Measurements from ENCODE around the gene IGDCC3.

The IGDCC3 gene

DNA sequence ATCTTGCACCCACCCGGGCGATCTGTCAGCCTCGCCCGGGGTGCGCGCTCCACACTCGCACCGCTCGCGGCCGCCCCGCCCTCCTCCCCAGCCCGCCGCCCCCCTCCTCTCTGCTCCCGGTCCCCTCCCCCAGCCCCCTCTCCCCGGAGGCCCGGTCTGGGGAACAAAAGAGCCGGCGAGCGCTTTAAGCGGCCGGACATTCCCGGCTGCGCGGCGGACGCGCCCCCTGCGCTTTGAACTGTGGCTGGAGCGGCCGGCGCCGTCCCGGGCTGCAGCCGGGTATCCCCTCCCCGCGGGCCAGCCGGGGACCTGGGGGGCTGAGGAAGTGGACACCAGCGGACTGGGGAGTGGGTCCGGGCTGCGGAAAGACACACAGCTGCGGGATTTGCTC, at the start of gene IGDCC3:
Gene IGDCC3, minus strand, starts transcription at position 27 of the 391 bp plus-strand sequence. CDS start 214 bp downstream, outside the sequence.
- TF ChIP-seq GATA1 (IDR thresholded peaks at IDR 0.05; ENCODE audit: low read depth, low read length) (no peak), POLR2A (IDR thresholded peaks at IDR 0.05; ENCODE audit: low read length) (no peak)
- no peak for DNase-seq

DNA sequence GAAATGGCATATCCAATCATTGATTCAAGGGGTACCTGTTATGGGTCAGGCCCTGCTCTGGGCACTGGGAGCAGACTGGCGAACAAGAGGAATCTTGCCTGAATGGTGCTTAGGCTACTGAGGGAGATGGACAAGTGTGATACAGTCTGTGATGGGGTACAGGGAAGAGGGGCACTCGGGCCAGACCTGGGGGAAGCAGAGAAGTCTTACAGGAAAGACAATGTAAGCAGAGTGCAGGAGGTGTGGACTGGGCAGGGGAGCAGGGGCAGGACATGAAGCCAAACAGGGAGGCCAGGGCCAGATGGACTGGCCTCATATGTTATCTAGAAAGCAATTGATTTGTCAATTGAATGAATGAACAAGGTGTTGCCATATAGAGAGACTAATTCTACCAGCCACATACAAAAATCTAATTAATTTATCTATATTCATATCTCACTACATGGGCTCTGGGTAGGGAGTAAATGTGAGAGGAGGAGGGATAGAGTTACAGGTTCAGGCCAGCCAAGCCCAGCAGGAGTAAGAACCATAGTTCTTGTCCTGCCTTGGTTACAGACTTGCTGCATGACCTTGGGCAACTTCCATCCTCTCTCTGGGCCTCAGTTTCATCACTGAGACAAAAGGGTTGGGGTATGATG, 48.5 kb upstream of the IGDCC3 start:
- TF ChIP-seq POLR2A (IDR thresholded peaks at IDR 0.05; ENCODE audit: low read length) (no peak), GATA1 (IDR thresholded peaks at IDR 0.05; ENCODE audit: low read depth, low read length) (no peak)
- no peak for DNase-seq

GRCh38 chr15:65424683-65425082, 46.9 kb upstream of the IGDCC3 start:
- no peak for TF ChIP-seq POLR2A (IDR thresholded peaks at IDR 0.05; ENCODE audit: low read length)
- no peak for TF ChIP-seq GATA1 (IDR thresholded peaks at IDR 0.05; ENCODE audit: low read depth, low read length)

DNA sequence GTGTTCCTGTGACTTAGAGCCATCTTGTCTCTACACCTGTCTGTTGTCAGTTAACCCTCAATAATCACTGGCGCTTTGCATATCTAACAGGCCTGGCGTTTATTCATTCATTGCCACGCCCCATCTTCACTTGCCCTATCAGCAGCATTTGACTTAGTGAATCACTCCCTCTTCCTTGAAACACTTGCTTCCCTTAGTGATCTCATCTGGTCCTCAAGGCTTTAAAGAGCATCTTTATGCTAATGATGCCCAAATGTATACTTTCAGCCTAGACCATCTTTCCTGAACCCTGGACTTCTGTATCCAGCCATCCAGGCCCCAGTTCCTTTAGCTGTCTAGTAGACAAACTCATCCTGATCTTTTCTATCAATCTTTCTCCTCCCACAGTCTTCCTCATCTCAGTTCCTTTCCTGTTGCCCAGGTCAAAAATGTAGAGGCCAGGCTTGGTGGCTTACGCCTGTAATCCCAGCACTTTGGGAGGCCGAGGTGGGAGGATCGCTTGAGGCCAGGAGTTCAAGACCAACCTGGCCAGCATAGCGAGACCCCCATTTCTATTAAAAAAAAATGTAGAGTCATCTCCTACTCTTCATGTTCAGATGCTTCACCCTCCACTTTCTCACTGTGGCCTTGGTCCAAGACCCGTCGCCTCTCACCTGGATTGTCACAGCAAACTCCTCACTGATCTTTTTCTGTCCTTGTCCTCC, 46.3 kb upstream of the IGDCC3 start:
- peak; percentile 8 to 11 for DNase-seq
- no peak for TF ChIP-seq GATA1 (IDR thresholded peaks at IDR 0.05; ENCODE audit: low read depth, low read length)
- no peak for TF ChIP-seq POLR2A (IDR thresholded peaks at IDR 0.05; ENCODE audit: low read length)

More at GRCh38 chr15:65424683-65425082, 46.9 kb upstream of the IGDCC3 start:
- DNase-seq = no peak

DNA sequence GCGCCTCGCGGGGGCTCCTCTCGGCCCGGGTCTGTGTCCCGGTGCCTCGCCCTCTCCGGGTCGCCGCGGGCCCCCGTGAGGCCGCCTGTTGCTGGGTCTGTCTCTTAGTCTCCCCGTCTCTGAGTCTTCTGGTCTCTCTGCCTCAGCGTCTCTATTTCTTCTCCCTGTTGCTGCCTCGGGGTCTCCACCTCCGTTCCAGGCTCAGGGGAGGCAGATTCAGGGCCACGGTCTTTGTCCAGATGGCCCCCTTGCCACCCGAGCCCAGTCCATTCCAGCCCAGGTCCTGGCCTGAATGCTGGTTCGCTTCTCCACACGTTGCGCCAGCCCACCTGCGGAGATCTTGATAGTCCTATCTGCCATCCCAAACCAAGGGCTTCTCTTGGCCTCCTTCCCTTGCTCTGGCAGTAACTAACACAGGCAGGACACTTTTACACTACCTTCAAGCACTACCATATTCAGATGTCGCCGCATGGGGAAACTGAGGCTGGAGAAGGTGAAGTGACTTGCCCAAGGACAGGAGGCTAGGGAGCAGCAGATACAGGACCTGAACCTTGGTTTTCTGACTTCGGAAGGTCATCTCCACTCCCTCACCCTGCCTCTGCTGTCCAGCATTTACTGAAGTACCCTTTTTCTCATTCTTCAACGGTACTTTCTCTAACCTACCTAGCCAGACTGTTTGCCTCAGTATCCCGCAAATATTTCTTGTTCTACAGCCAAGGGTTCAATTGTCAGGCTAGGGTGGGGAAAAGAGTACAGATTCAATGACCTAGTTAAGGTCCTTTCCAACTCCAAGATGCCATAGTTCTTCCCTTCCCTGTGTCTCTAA, 45.6 kb upstream of the IGDCC3 start:
- no peak for DNase-seq
- TF ChIP-seq POLR2A (IDR thresholded peaks at IDR 0.05; ENCODE audit: low read length) (no peak), GATA1 (IDR thresholded peaks at IDR 0.05; ENCODE audit: low read depth, low read length) (no peak)

DNA sequence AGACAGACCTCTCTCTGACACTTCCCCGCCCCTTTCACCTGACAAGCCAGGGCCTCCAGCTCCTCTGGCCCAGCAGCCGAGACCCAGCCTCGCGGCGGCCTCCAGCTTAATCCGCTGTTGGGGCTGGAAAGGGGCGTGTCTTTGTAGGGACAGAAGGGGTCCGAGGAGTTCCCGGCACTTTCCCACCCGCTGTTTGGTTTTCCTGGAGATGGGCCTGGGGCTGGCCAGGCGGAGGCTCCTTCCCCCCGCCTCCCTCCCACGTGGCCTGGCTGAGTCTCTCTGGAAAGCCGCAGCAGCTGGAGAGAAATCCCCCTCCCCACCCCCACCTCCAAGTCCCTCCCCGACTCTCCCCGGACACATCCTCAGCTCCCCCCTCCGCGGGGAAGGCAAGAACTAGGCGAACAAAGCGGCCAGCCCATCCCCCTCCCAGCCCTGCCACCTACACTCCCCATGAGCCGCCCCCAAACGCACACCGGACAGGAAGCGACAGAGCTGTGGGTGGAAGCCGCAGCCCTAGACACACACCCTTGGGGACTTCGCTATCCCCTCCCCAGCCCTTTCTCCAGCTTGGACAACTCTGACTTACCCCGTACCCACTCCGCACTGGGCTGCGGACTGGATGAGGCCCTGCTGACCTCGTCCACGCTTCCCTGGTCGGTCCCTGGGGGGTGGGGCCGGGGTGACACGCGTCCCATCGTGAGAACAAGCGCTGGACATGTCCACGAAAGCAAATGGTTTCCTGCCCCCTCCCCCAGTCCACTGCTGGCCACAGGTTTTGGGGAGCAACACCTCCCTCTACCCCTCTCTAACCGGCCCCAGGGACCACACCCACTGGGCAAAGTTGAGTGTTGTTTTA, 43.8 kb upstream of the IGDCC3 start:
- TF ChIP-seq GATA1 (IDR thresholded peaks at IDR 0.05; ENCODE audit: low read depth, low read length) (no peak), POLR2A (IDR thresholded peaks at IDR 0.05; ENCODE audit: low read length) (no peak)
- DNase-seq = no peak

GRCh38 chr15:65420975-65421359, 43.2 kb upstream of the IGDCC3 start:
- TF ChIP-seq GATA1 (IDR thresholded peaks at IDR 0.05; ENCODE audit: low read depth, low read length) = no peak
- no peak for DNase-seq

DNA sequence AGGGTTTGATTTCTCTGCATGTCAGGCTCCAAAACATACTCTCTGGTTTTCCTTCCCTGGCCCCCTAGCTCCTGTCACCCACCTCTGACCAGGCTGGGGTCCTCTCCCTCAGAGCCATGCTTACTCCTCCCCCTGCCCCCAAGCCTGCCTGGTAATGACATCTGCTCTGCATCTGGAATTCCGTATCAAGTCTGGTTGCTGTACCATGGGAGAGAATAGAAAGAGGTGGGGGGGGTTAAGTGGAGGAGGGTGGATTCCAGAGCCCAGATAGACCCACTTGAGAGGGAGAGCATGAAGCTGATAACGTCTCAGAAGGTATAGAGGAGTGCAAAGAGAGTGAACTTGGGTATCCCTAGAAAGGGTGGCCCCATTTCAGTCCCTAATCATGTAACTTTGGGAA, 40.8 kb upstream of the IGDCC3 start:
- DNase-seq = no peak
- TF ChIP-seq GATA1 (IDR thresholded peaks at IDR 0.05; ENCODE audit: low read depth, low read length) (no peak), POLR2A (IDR thresholded peaks at IDR 0.05; ENCODE audit: low read length) (no peak)

DNA sequence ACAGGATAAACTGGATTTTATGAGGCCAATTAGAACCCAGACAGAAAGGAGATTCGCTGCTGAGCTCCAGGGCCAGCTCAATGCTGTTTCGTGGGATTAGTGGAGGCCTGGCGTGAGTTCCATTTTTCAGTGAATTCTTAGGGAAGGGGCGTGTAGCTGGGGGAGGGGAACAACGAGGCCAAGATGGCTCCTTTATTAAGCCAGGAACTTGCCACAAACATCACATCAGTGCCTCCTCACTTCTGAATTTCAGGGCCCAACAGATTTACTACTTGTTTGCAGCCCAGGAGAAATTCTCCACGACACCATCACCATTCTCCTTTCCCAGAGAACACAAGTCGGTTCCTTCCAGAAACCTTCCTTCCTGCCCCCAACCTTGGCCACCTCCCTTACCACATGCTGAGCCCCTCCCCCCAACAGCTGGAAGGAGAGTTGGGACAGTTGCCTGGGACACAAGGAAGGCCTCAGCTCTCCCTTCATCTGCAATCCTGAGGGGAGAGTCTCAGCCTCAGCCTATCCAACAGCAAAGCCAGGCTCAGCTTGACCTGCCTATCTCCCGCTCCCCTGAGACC, 39.1 kb upstream of the IGDCC3 start:
- DNase-seq = no peak
- TF ChIP-seq POLR2A (IDR thresholded peaks at IDR 0.05; ENCODE audit: low read length) = no peak
- TF ChIP-seq GATA1 (IDR thresholded peaks at IDR 0.05; ENCODE audit: low read depth, low read length) = no peak

DNA sequence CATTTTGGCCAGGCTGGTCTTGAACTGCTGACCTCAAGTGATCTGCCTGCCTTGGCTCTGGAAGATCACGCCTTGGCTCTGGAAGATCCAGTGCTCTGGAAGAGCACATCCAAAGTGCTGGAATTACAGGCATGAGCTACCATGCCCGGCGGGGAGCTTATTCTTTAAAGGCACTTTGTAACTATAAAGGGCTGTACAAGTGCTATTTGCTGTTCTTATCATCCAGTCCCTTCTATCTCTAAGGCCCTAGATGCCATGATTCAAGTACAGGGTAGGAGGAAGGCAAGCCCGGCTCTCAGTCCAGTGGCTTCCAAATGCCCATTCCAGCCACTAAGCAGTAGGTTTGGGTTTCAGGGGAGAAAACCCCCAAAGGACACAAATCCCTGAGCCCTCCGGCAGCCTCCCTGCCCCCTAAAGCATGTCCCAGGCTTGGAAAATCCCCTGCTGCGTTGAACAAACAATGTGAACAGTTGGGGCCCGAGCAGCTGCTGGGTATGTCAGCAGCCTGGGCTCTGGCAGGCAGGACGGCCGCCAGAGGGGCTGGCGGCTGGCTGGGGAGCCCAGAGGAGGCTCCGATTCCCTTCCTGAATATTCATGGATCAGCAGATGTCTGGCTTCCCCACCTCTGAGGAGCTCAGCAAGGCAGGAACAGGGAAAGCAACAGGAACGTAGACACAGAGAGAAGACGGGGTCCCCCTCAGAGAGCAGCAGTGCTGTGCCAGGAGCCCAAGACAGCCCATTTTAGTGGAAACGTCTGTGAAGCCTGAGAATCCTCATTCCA, 37.2 kb upstream of the IGDCC3 start:
- no peak for DNase-seq
- TF ChIP-seq GATA1 (IDR thresholded peaks at IDR 0.05; ENCODE audit: low read depth, low read length) = no peak
- no peak for TF ChIP-seq POLR2A (IDR thresholded peaks at IDR 0.05; ENCODE audit: low read length)

GRCh38 chr15:65413760-65414144, 36.0 kb upstream of the IGDCC3 start:
- no peak for DNase-seq
- TF ChIP-seq GATA1 (IDR thresholded peaks at IDR 0.05; ENCODE audit: low read depth, low read length) (no peak), POLR2A (IDR thresholded peaks at IDR 0.05; ENCODE audit: low read length) (no peak)

GRCh38 chr15:65413051-65413759, 35.4 kb upstream of the IGDCC3 start:
- no peak for TF ChIP-seq GATA1 (IDR thresholded peaks at IDR 0.05; ENCODE audit: low read depth, low read length)
- no peak for TF ChIP-seq POLR2A (IDR thresholded peaks at IDR 0.05; ENCODE audit: low read length)
- no peak for DNase-seq

Data from erythroblast (primary cell).